GM12878 (cell line): Measurements from ENCODE around the gene BMP7. TPM values are rescaled to one million over a fixed set of nuclear protein-coding genes. Genes with fewer than 3 reads are reported as not detected.

Source experiments
- ATAC-seq: fragments of 200-7000 bp; cut with Tn5 transposase; 3 replicates; pipeline ENCODE4 v1.9.1; 2020; ENCODE audit warnings: mild to moderate bottlenecking, moderate library complexity
- BruUV-seq: library from RNA; stranded (reverse); fragments of 400-500 nt; replicated peaks from 2 replicates; lab custom pipeline; 2021; lab: Mats Ljungman, UMichigan
- CTCF ChIA-PET: fragments of 300-600 bp; sonication (Branson Sonifier 250); formaldehyde crosslinking; extraction: SDS; loops from one replicate; lab custom pipeline; 2021; ENCODE audit warnings: inconsistent platforms; lab: Yijun Ruan, JAX
- POLR2A ChIA-PET: fragments of 350-600 bp; formaldehyde crosslinking; extraction: SDS; loops from one replicate; lab custom pipeline; 2021; ENCODE audit warnings: inconsistent platforms; lab: Charles Lee
- RAD21 ChIA-PET: fragments of 300-600 bp; sonication (Branson Sonifier 250); formaldehyde crosslinking; loops from one replicate; lab custom pipeline; 2023; ENCODE audit warnings: antibody characterized with exemption; ENCODE audit not compliant: unreplicated experiment; lab: Charles Lee
- SMC1A ChIA-PET: fragments of 300-600 bp; sonication (Branson Sonifier 250); formaldehyde crosslinking; loops from one replicate; lab custom pipeline; 2023; ENCODE audit not compliant: unreplicated experiment, uncharacterized antibody; lab: Charles Lee
- DNase-seq: peaks from one replicate; pipeline ENCODE4 v3.0.0-alpha.2; 2011; ENCODE audit warnings: low read depth, low spot score
- FAIRE-seq: peaks from 3 replicates; lab custom pipeline; 2011; peaks lifted over from hg19 to GRCh38; lab: Jason Lieb, UNC
- H2AFZ ChIP-seq: 2 replicates; pipeline ENCODE4 v1.6.0; 2011; ENCODE audit warnings: low read depth, low read length, control low read depth; ENCODE audit not compliant: control insufficient read depth
- H3K27ac ChIP-seq: 2 replicates; pipeline ENCODE4 v1.5.1; 2011; ENCODE audit warnings: control low read depth; ENCODE audit not compliant: control insufficient read depth, insufficient read depth
- H3K27me3 ChIP-seq, 2 experiments: replicated peaks in 1 of 2; 2 replicates each; pipeline versions ENCODE4 v1.6.0 to v1.6.1; 2011; ENCODE audit warnings: low read length in 1 of 2; ENCODE audit not compliant: control insufficient read depth in 2 of 2, insufficient read depth in 2 of 2
- H3K36me3 ChIP-seq, 2 experiments: 2 replicates each; pipeline ENCODE4 v1.5.1; 2011; ENCODE audit warnings: low read length in 1 of 2; ENCODE audit not compliant: control insufficient read depth in 2 of 2, insufficient read depth in 2 of 2
- H3K4me1 ChIP-seq: 2 replicates; pipeline ENCODE4 v1.6.1; 2011; ENCODE audit warnings: mild to moderate bottlenecking, low read length, moderate library complexity, mixed read lengths; ENCODE audit not compliant: control insufficient read depth, insufficient read depth
- H3K4me2 ChIP-seq: 2 replicates; pipeline ENCODE4 v1.6.0; 2011; ENCODE audit warnings: control low read depth; ENCODE audit not compliant: control insufficient read depth, insufficient read depth
- H3K4me3 ChIP-seq: fragments of 200-600 bp; sonication (generic); 2 replicates; pipeline ENCODE4 v1.5.1; 2016
- H3K79me2 ChIP-seq: 2 replicates; pipeline ENCODE4 v1.6.0; 2011; ENCODE audit warnings: low read length; ENCODE audit not compliant: control insufficient read depth, insufficient read depth
- H3K9ac ChIP-seq: 2 replicates; pipeline ENCODE4 v1.8.0; 2011; ENCODE audit warnings: low read length, control low read depth, mixed read lengths; ENCODE audit not compliant: control insufficient read depth, insufficient read depth
- H3K9me3 ChIP-seq: replicated peaks from 3 replicates; pipeline ENCODE4 v1.5.1; 2011; ENCODE audit warnings: mild to moderate bottlenecking, low read length; ENCODE audit not compliant: control insufficient read depth, insufficient read depth
- H4K20me1 ChIP-seq: 2 replicates; pipeline ENCODE4 v1.6.0; 2011; ENCODE audit not compliant: control insufficient read depth, insufficient read depth
- CBX3 ChIP-seq: fragments of 200-600 bp; sonication (generic); IDR thresholded peaks from 2 replicates; pipeline ENCODE4 v1.6.1; 2016; ENCODE audit warnings: low read depth, borderline replicate concordance
- IRF4 ChIP-seq: IDR thresholded peaks from 2 replicates; pipeline ENCODE4 v1.6.1; 2011; ENCODE audit warnings: low read depth, low read length
- NFIC ChIP-seq: IDR thresholded peaks from 2 replicates; pipeline ENCODE4 v1.6.1; 2012; ENCODE audit warnings: low read depth, mild to moderate bottlenecking, inconsistent platforms, low read length, moderate library complexity
- NR2C1 ChIP-seq: fragments of 450-650 bp; IDR thresholded peaks from 2 replicates; pipeline ENCODE4 v1.6.1; 2017; ENCODE audit warnings: antibody characterized with exemption, mild to moderate bottlenecking, moderate library complexity
- RAD21 ChIP-seq: IDR thresholded peaks from 2 replicates; pipeline ENCODE4 v1.6.1; 2011; ENCODE audit warnings: mild to moderate bottlenecking, low read depth, low read length, moderate library complexity; ENCODE audit not compliant: insufficient read depth
- SPI1 ChIP-seq: IDR thresholded peaks from 2 replicates; pipeline ENCODE4 v1.6.1; 2011; ENCODE audit warnings: low read depth, mild to moderate bottlenecking, low read length, moderate library complexity, borderline replicate concordance; ENCODE audit not compliant: insufficient read depth
- WGBS: methylation state at CpG from one replicate; pipeline ENCODE4 v1.1.6; 2016; ENCODE audit warnings: low lambda C conversion rate; ENCODE audit not compliant: insufficient replicate concordance, insufficient coverage; ENCODE audit errors: missing lambda C conversion rate; 5-methylcytosine and 5-hydroxymethylcytosine counted together
- in situ Hi-C: fragments of 300-500 bp; cut with MboI; formaldehyde crosslinking; loops from 9 replicates; pipeline ENCODE4 v1.14.3; 2018; ENCODE audit warnings: mixed read lengths
- intact Hi-C: fragments of 100-400 bp; cut with micrococcal nuclease; formaldehyde crosslinking; loops from one replicate; pipeline ENCODE4 v1.14.2; 2022; ENCODE audit not compliant: unreplicated experiment
- polyA plus RNA-seq, 11 experiments: library from polyadenylated mRNA; depleted of rRNA in 4 of 11; unstranded in 6 of 11; stranded (reverse) in 5 of 11; fragments of >200 nt; fragmentation: Nextera tagmentation in 4 of 11; fragmentation: Illumina TruSeq in 1 of 11; extraction: Ambion mirVana in 4 of 11; extraction: Trizol in 1 of 11; gene quantifications; 1 replicate in 1 of 11; 2 replicates in 10 of 11; pipeline versions ENCODE4 v1.2.1 to v1.2.3, GENCODE V29; 2011 to 2016; ENCODE audit warnings: inconsistent platforms in 2 of 11, missing spikeins in 2 of 11, low read depth in 1 of 11
- total RNA-seq, 4 experiments: library from RNA; depleted of rRNA in 3 of 4; stranded (reverse); fragments of >200 nt in 3 of 4; fragmentation: Illumina TruSeq in 1 of 4; extraction: Trizol in 1 of 4; gene quantifications; 2 replicates each; pipeline versions ENCODE4 v1.2.1 to v1.2.3, GENCODE V29; 2013 to 2021
- TF ChIP-seq, protein P1 (sequence below): fragments of 450-650 bp; IDR thresholded peaks from 2 replicates; pipeline ENCODE4 v1.6.1; 2016; ENCODE audit warnings: mild to moderate bottlenecking

BMP7 gene
- total and polyA plus RNA-seq, 10 of the 15 experiments (the other 5 are each of a cell fraction or from before 2014, with no cell fraction given): 0.18 to 0.51 (median 0.28) TPM; not detected in 7

- RAD21 ChIA-PET: no interaction called here
- no peak for TF ChIP-seq NFIC
- no peak for TF ChIP-seq SPI1
- no peak for TF ChIP-seq CBX3
- TF ChIP-seq RAD21: no peak
- TF ChIP-seq IRF4: no peak
- TF ChIP-seq, protein P1, sequence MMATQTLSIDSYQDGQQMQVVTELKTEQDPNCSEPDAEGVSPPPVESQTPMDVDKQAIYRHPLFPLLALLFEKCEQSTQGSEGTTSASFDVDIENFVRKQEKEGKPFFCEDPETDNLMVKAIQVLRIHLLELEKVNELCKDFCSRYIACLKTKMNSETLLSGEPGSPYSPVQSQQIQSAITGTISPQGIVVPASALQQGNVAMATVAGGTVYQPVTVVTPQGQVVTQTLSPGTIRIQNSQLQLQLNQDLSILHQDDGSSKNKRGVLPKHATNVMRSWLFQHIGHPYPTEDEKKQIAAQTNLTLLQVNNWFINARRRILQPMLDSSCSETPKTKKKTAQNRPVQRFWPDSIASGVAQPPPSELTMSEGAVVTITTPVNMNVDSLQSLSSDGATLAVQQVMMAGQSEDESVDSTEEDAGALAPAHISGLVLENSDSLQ: no peak
- no peak for TF ChIP-seq NR2C1
- no peak for DNase-seq
Measured at GRCh38 chr20:57277398-57278105, 11.1 kb upstream of the BMP7 start.

More at GRCh38 chr20:57277398-57278105, 11.1 kb upstream of the BMP7 start:
- ATAC-seq: no peak
- H2AFZ ChIP-seq: no peak overlapping the region
- no peak for FAIRE-seq
- peaks cover 6 to 8% of the 10 kb centered on the region in 2 experiments; a peak in 2 of 4 replicates for H3K27me3 ChIP-seq
- SMC1A ChIA-PET: no interaction called here
- WGBS: 10% methylated on average over 8 of the region's 8 CpGs
- intact Hi-C loops: no loop called here
- no peaks in the 10 kb centered on the region for H3K79me2 ChIP-seq
- H3K4me2 ChIP-seq: no peak overlapping the region
- no peak overlapping the region for H3K4me3 ChIP-seq
- H3K36me3 ChIP-seq: no peaks in the 10 kb centered on the region
- in situ Hi-C loops: no loop called here
- H4K20me1 ChIP-seq: no peaks in the 10 kb centered on the region; the same call in 1 of the 2 replicates
- CTCF ChIA-PET: no interaction called here
- H3K4me1 ChIP-seq: no peaks in the 10 kb centered on the region
- POLR2A ChIA-PET: no interaction called here
- no TSS peak for BruUV-seq
- no peak overlapping the region for H3K27ac ChIP-seq
- no peaks in the 10 kb centered on the region for H3K9me3 ChIP-seq
- no peak overlapping the region for H3K9ac ChIP-seq
